ENCODE data around the gene ADGRD2.

- TF ChIP-seq CTCF (IDR thresholded peaks at IDR 0.05 in 8 of 11, conservative IDR thresholded peaks at IDR 0.05 in 3 of 11) (no peak), POLR2A (IDR thresholded peaks at IDR 0.05) (no peak)
Measured at GRCh38 chr9:124517600-124517999, 67.3 kb downstream of the ADGRD2 start.
